ENCODE results near the gene FBXO40. TPM values are rescaled to one million over a fixed set of nuclear protein-coding genes. Genes with fewer than 3 reads are reported as not detected.
"Not testable (repeated sequence)": the region's sequence is repeated elsewhere in the genome, so short reads cannot be mapped to it uniquely, and the experiment has no call there.

The FBXO40 gene
- total RNA-seq, 2 experiments from 2014 or later: not detected

DNA sequence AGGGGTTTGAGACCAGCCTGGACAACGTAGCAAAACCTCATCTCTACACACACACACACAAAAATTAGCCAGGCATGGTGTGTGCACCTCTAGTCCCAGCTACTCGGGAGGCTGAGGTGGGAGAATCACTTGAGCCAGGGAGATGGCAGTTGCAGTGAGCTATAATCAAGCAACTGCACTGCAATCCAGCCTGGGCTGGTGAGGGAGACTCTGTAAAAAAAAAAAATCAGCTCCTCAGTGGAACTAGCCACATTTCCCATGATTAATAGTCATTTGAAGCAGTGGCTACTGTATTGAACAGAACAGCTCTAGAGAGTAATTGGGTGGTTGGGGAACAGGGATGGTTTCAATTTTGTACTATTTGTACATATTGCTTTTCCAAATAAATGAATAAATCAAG is 11.5 kb upstream of the FBXO40 start:
- DNase-seq (no peak), ATAC-seq (no peak)
- H3K4me3 Mint-ChIP-seq: no peak overlapping the region
- H3K27me3 Mint-ChIP-seq (ENCODE audit: low read depth): peaks cover 17% of the 10 kb centered on the region
- ChIA-PET CTCF (no interaction called here), POLR2A (no interaction called here)
- H3K36me3 Mint-ChIP-seq (ENCODE audit: low read depth): no peaks in the 10 kb centered on the region
- no peaks in the 10 kb centered on the region for H3K9me3 Mint-ChIP-seq (ENCODE audit: insufficient read depth)
- no peak overlapping the region for H3K27ac Mint-ChIP-seq
- no peaks in the 10 kb centered on the region for H3K4me1 Mint-ChIP-seq (ENCODE audit: low read depth)

DNA sequence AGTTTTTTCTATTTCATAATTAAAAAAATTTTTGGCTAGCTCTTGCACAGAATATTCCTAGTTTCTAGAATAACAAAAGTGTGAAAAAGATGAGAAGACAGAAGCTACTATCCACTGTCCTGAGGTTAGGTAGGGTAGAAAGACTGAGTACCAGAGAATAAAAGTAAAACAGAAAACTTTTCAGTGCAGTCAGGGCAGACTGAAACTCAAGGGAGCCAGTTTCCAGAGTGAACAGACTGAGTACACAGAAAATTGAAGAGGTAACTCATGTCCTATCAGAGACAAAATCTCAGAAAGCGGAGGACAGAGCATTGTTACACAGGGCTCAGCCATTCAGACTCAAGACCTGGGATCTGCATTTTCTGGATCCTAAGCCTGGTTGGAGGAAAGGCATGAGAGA is 8.8 kb upstream of the FBXO40 start:
- CTCF ChIA-PET: no interaction called here
- POLR2A ChIA-PET: no interaction called here
- Mint-ChIP-seq H3K36me3 (ENCODE audit: low read depth) (no peaks in the 10 kb centered on the region), H3K27me3 (ENCODE audit: low read depth) (peaks cover 17% of the 10 kb centered on the region), H3K9me3 (ENCODE audit: insufficient read depth) (no peaks in the 10 kb centered on the region), H3K4me1 (ENCODE audit: low read depth) (no peaks in the 10 kb centered on the region), H3K4me3 (no peak overlapping the region), H3K27ac (no peak overlapping the region)
- no peak for ATAC-seq
- DNase-seq: no peak

DNA sequence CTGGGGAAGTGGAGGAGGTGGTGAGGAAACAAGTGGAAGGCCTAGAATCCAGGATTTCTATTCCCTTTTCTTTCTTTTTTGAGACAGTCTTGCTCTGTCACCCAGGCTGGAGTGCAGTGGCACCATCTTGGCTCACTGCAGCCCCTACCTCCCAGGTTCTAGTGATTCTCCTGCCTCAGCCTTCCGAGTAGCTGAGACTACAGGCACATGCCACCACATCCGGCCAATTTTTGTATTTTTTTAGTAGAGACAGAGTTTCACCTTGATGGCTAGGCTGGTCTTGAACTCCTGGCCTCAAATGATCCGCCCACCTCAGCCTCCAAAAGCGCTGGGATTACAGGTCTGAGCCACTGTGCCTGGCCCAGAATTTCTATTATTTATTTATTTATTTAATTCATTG is 627 bp downstream of the FBXO40 start:
- ATAC-seq; H3K4me3 Mint-ChIP-seq; H3K4me1 Mint-ChIP-seq (ENCODE audit: low read depth); H3K9me3 Mint-ChIP-seq (ENCODE audit: insufficient read depth); H3K27ac Mint-ChIP-seq; H3K27me3 Mint-ChIP-seq (ENCODE audit: low read depth); CTCF ChIA-PET; DNase-seq; H3K36me3 Mint-ChIP-seq (ENCODE audit: low read depth): not testable (repeated sequence)
- POLR2A ChIA-PET: interaction anchor here (1.4 kb wide), 1 partner anchor 15 kb away, joined by 3 read pairs; no protein-coding TSS in a partner anchor

DNA sequence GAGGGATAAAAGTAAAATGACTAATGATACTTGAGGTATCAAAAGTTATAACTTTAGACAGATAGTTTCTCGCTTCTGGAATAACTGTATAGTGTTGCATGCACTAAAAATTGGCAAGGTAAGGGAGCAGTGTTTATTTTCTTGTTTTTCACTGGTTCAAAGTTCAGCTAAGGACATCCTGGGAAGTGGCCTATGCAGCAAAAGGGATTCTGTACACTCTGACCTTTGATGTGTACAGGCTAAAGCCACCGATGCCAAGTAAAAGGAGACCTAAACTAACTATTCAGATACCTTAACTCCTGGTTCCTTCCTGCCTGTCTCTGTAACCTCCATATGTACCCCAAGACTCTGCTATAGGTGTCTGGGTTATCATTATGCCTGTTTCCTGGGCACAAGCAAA is 1.7 kb downstream of the FBXO40 start:
- Mint-ChIP-seq H3K27ac (no peak overlapping the region), H3K9me3 (ENCODE audit: insufficient read depth) (no peaks in the 10 kb centered on the region), H3K27me3 (ENCODE audit: low read depth) (peaks cover 8% of the 10 kb centered on the region), H3K4me3 (no peak overlapping the region), H3K36me3 (ENCODE audit: low read depth) (no peaks in the 10 kb centered on the region), H3K4me1 (ENCODE audit: low read depth) (no peaks in the 10 kb centered on the region)
- no peak for ATAC-seq
- CTCF ChIA-PET: no interaction called here
- no peak for DNase-seq
- POLR2A ChIA-PET: no interaction called here

DNA sequence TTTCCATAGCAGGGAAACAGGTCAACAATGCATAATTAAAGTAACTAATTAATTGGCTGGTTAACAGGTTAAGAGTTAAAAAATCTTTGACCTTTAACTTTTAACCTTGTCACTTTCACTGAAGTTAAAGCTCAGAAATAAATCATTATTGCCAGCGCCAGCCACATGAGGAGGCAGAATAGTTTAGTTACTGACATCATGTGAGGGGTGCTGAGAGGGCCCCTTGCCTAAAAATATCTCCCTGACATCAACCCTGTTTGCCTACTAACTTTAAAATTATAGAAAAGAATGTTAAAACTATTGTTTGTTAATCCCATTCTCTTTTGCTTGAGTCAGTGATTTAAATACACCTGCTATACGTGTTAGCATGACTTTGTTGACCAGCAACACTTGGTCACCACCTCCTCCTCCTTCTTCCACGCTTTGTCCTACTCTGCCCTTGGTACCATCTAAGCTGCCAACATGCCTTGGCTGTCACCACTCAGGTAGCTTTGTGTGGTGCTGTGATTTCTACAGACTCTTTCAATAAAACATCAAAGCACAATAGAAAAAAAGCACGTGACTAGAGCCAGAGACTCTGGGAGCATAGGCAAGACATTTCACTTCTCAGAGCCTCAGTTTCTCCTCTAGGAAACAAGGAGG is 2.7 kb downstream of the FBXO40 start:
- CTCF ChIA-PET: no interaction called here
- DNase-seq (no peak), ATAC-seq (no peak)
- Mint-ChIP-seq H3K36me3 (ENCODE audit: low read depth) (no peaks in the 10 kb centered on the region), H3K4me3 (no peak overlapping the region), H3K4me1 (ENCODE audit: low read depth) (no peaks in the 10 kb centered on the region), H3K27ac (no peak overlapping the region), H3K27me3 (ENCODE audit: low read depth) (peaks cover 8% of the 10 kb centered on the region), H3K9me3 (ENCODE audit: insufficient read depth) (no peaks in the 10 kb centered on the region)
- POLR2A ChIA-PET: no interaction called here

DNA sequence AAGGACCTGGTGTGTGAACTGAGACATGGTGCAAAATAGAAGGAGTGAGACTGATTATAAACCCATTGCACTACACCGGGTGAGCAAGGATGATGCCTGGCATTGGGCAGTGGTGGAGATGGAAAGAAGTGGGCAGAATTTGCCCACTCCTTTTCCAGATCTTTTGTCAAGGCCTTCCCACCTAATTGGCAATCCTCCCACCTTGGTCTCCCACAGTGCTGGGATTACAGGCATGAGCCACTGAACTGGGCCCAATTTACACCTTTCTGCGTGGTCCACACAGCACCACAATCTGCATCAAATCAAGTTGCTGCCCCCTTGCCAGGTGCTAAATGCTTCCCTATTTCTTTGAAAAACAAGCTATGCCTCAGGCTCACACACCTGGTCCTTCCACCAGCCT is 5.4 kb downstream of the FBXO40 start:
- DNase-seq: no peak
- POLR2A ChIA-PET: no interaction called here
- H3K9me3 Mint-ChIP-seq (ENCODE audit: insufficient read depth): no peaks in the 10 kb centered on the region
- H3K27ac Mint-ChIP-seq: no peak overlapping the region
- no peak for ATAC-seq
- CTCF ChIA-PET: no interaction called here
- H3K27me3 Mint-ChIP-seq (ENCODE audit: low read depth): peaks cover 5% of the 10 kb centered on the region
- no peak overlapping the region for H3K4me3 Mint-ChIP-seq
- no peaks in the 10 kb centered on the region for H3K4me1 Mint-ChIP-seq (ENCODE audit: low read depth)
- H3K36me3 Mint-ChIP-seq (ENCODE audit: low read depth): no peaks in the 10 kb centered on the region

DNA sequence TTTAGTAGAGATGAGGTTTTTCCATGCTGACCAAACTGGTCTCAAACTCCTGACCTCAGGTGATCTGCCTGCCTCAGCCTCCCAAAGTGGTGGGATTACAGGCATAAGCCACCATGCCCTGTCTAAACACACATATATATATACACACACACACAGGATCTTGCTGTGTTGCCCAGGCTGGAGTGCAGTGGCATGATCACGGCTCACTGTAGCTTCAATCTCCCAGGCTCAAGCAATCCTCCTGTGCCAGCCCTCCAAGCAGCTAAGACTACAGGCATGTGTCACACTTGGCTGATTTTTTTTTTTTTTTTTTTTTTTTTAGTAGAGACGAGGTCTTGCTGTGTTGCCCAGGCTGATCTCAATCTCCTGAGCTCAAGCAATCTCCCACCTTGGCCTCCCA is 6.7 kb downstream of the FBXO40 start:
- ATAC-seq; H3K4me3 Mint-ChIP-seq; H3K4me1 Mint-ChIP-seq (ENCODE audit: low read depth); POLR2A ChIA-PET; H3K36me3 Mint-ChIP-seq (ENCODE audit: low read depth); H3K27ac Mint-ChIP-seq; H3K27me3 Mint-ChIP-seq (ENCODE audit: low read depth); H3K9me3 Mint-ChIP-seq (ENCODE audit: insufficient read depth); DNase-seq; CTCF ChIA-PET: not testable (repeated sequence)

DNA sequence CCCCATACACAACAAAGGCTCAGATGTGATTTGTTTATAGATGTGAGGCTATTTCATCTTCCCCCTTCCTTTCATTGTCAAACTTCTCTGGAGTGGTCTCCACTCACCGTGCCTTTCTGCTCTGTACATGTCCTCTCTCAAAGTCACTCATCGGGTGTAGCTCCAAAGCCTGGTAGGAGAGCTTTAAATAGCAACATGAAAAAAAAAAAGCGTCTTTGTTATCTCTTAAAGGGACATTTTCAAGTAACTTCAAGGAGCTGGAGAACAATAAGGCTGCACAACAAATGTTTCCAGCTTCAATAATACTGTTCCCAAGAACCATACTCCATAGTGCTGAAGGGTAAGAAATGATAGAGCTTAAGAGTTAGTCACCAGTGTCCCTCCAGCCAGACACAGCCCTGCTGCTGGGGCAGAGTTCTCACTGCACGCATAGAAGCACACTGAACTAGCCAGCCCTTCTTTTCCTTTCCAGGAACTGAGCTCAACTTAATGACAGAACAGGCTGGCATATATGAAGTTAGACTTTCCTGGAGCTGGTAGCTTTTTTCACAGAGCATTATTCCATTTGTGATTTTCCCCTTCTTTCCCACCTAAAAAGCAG is 8.1 kb downstream of the FBXO40 start:
- POLR2A ChIA-PET: no interaction called here
- no peak for ATAC-seq

DNA sequence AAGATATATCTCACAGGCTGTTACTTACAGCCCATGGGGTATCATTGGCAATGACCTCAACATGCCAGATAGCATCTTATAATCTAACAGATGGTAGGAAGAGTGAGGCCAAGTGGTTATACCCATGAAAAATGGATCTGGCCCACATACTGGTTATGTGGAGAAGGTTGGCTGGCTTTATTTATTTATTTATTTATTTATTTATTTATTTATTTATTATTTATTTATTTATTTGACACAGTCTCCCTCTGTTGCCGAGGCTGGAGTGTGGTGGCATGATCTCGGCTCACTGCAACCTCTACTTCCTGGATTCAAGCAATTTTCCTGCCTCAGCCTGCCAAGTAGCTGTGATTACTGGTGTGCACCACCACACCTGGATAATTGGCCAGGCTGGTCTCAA is 11.6 kb downstream of the FBXO40 start:
- CTCF ChIA-PET: no interaction called here
- H3K4me1 Mint-ChIP-seq (ENCODE audit: low read depth): no peaks in the 10 kb centered on the region

More for the DNA sequence above, 8.1 kb downstream of the FBXO40 start:
- CTCF ChIA-PET: no interaction called here
- H3K4me3 Mint-ChIP-seq: no peak overlapping the region
- no peak overlapping the region for H3K27ac Mint-ChIP-seq
- no peaks in the 10 kb centered on the region for H3K36me3 Mint-ChIP-seq (ENCODE audit: low read depth)
- no peaks in the 10 kb centered on the region for H3K9me3 Mint-ChIP-seq (ENCODE audit: insufficient read depth)
- peaks cover 5% of the 10 kb centered on the region for H3K27me3 Mint-ChIP-seq (ENCODE audit: low read depth)
- DNase-seq: no peak
- H3K4me1 Mint-ChIP-seq (ENCODE audit: low read depth): no peaks in the 10 kb centered on the region

DNA sequence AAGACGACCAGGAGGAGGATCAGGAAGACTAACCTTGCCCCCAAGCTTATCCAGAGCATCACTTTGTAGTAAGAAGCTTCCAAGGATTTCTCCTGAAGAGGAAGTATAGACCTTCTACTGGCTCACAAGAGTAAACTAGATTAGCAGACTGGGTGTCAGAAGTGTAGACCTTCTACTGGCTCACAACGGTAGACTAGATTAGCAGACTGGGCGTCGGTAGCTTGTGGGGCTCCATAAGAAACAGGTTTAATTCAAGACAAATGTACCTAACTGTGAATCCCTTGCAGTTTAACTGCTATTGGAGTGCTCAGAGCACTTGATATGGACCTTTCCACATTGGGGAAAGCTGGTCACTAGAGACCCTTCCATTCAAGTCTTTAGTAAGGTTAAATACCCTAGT is 12.9 kb downstream of the FBXO40 start:
- ChIA-PET CTCF (interaction anchor here (0.9 kb wide), 1 partner anchor 77 kb away, joined by 3 read pairs; no protein-coding TSS in a partner anchor), POLR2A (no interaction called here)
- H3K27ac Mint-ChIP-seq: no peak overlapping the region
- peaks cover 5% of the 10 kb centered on the region for H3K27me3 Mint-ChIP-seq (ENCODE audit: low read depth)
- ATAC-seq: no peak
- no peak for DNase-seq
- H3K36me3 Mint-ChIP-seq (ENCODE audit: low read depth): no peaks in the 10 kb centered on the region
- H3K9me3 Mint-ChIP-seq (ENCODE audit: insufficient read depth): no peaks in the 10 kb centered on the region
- no peak overlapping the region for H3K4me3 Mint-ChIP-seq
- no peaks in the 10 kb centered on the region for H3K4me1 Mint-ChIP-seq (ENCODE audit: low read depth)

More for the DNA sequence above, 11.6 kb downstream of the FBXO40 start:
- no peak overlapping the region for H3K4me3 Mint-ChIP-seq
- no peaks in the 10 kb centered on the region for H3K9me3 Mint-ChIP-seq (ENCODE audit: insufficient read depth)
- POLR2A ChIA-PET: no interaction called here
- peaks cover 5% of the 10 kb centered on the region for H3K27me3 Mint-ChIP-seq (ENCODE audit: low read depth)
- no peak for ATAC-seq
- no peak overlapping the region for H3K27ac Mint-ChIP-seq
- H3K36me3 Mint-ChIP-seq (ENCODE audit: low read depth): no peaks in the 10 kb centered on the region
- no peak for DNase-seq

DNA sequence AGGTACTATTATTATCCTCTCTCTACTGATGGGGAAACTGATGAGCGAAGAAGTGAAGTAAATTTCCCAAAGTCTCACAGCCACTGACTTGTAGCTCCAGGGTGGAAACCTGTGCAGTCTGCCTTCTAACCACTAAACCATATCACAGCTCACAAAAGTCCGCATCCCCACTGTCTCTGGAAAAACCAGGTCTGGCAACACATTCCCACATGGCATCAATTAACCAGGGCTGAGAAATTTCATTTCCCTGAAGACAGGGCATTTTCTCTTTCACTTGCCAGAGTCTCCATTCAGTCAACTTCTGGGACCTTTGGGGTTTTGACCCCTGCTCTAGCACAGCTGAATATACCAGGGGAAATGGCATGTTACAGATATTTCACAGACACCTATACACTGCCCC is 26.5 kb downstream of the FBXO40 start:
- Mint-ChIP-seq H3K36me3 (ENCODE audit: low read depth) (no peaks in the 10 kb centered on the region), H3K27me3 (ENCODE audit: low read depth) (peaks cover 8% of the 10 kb centered on the region), H3K27ac (no peak overlapping the region), H3K4me1 (ENCODE audit: low read depth) (no peaks in the 10 kb centered on the region), H3K4me3 (no peak overlapping the region), H3K9me3 (ENCODE audit: insufficient read depth) (no peaks in the 10 kb centered on the region)
- DNase-seq (no peak), ATAC-seq (no peak)
- POLR2A ChIA-PET: no interaction called here
- CTCF ChIA-PET: no interaction called here

DNA sequence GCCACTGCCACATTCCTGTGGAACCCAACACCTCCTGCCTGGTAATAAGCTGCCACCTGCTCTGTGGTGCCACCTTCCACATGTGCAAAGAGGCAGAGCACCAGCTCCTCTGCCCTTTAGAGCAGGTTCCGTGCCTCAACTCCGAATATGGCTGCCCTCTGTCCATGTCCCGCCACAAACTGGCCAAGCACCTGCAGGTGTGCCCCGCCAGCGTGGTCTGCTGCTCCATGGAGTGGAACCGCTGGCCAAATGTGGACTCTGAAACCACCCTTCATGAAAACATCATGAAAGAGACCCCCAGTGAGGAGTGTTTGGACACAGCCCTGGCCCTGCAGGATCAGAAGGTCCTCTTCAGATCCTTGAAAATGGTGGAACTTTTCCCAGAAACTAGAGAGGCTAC is 28.3 kb downstream of the FBXO40 start:
- Mint-ChIP-seq H3K4me1 (ENCODE audit: low read depth) (no peaks in the 10 kb centered on the region), H3K4me3 (no peak overlapping the region), H3K27ac (no peak overlapping the region), H3K36me3 (ENCODE audit: low read depth) (no peaks in the 10 kb centered on the region), H3K27me3 (ENCODE audit: low read depth) (peaks cover 7% of the 10 kb centered on the region), H3K9me3 (ENCODE audit: insufficient read depth) (no peaks in the 10 kb centered on the region)
- POLR2A ChIA-PET: no interaction called here
- ATAC-seq: no peak
- CTCF ChIA-PET: no interaction called here
- no peak for DNase-seq
